HG03175 (cell line): ENCODE measurements around the gene PNMA8C.

ENCODE experiments used
- ATAC-seq: cut with Tn5 transposase; IDR thresholded peaks from one replicate; pipeline ENCODE4 v1.9.1; 2021; ENCODE audit warnings: mild to moderate bottlenecking, moderate library complexity; ENCODE audit not compliant: unreplicated experiment

Gene PNMA8C

DNA sequence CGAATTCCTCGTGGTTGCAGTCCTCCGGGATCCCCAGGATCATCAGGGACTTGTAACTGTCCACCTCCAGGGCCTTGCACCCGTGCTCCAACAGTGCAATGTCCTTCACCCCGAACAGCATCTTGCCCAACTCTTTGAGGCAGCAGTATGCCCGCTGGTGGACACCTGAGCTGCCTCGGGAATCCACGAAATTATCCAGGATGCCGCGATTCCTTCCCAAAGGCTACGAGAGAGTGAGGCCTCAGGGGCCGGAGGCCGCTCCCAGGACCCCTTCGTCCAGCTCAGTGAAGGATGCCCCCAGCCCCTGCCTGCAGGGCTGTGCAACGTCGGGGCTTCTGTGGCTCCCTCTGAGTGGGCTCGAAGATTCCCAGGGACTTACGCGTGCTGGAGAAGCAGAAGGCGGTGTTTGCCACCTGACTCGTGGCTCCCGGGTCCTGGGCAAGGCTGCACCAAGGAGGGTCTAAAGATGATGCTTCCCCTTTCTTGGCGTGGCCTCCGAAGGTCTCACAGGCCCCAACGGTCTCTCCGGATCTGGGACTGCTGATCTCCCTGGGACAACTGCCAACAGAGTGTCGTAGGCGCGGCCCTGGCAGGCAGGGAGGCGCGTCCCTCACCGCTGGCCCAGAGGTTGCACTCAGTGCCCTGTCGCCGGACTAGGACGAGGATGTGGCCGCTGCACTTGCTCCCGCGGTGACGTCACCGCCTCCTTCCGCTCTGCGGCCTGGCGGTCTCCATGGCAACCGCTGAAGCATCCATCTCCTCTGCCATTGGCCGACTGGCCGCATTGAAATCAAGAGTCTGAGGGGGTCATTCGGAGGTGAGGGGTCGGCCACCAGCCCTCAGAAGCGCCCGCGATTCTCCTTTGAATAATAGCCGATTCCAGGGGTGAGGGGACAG, at the start of gene PNMA8C:
Gene PNMA8C (minus strand): TSS at position 698 of the 897 bp plus-strand sequence. CDS start 577 bp downstream, at position 121.
- ATAC-seq: no peak

DNA sequence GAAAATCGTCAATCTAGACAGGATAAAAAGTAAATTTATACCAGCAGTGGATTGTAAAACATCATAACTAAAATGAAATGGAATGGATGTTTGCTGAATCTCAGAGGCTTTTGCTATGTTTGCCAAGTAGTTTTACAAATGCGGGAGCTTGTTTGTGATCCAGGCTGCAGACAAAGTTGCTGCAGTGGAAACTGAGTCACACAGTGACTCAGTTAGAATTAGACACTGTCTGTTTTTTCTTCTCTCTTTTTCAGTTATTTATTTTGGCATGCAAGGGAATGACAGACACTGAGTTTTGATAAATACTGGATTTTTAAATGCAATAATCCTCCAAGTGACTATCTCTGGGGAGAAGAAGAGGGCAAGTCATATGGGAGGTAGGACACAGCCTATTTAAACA, 47.2 kb upstream of the PNMA8C start:
- ATAC-seq: no peak

DNA sequence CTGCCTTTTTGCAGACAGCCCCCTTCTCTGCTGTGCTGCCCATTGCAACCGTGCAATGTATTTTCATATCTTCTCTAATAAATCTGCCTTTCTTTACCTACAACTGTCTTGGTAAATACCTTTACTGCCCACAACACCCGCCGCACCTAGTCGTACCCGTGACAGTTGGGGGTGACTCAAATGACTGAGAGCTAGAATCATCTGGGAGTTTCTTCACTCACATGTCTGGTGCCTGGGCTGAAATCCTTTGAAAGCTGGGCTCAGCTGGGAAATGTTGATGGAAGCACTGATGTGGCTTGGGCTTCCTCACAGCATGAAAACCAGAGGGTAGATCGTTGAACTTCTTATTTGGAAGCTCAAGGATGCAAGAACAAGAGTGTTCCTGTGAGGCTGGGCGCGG, 45.5 kb upstream of the PNMA8C start:
- ATAC-seq: no peak

DNA sequence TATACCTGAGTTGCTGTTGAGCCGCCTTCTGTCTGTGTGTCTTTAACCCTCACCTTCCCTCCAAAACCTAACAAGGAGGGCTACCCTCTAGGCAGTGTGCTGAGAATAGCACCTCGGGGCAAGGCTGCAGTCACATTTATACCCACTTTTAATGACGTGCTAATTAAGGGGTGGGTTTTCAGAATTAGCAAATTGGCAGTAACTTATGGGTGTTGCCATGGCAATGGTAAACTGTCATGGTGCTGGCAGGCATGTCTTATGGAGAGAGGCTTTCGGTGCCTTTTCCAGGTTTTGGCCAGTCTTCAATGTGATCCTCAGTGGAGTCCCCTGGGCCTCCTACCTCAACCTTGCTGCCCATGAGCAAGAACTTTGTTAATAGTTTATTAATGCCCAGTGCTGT, 43.9 kb upstream of the PNMA8C start:
- ATAC-seq: no peak

DNA sequence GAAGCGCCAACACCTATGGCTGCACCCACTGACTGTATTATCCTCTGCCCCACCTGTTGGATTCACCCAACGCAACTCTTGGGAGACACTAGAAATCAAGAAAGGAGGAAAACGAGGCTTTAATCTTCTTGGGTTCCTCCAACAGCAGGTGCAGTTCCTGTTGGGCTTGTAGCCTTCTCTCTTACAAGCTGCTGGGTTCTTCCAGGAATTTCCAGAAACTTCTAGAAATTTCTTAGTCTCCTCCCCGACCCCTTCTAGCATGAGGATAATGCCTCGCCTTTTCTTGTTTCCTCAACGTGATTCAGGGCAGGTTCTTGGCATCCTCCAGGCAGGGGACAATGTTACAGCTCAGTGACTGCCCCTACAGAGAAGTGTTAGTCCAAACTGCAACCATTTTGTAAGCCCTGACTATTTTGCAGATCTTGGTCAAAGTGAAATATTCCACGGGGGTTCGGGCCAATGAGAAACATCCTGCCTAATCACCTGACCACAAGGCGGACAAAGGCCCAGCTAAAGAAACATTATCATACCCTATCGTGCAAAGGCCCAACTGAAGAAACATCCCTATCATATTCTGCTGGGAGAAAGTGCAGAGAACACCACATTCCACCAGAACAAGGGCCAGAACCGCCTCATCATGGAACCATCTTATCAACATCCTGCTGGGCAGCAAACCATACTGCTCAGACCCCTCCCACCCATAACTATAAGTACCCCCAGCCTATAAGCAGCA, 43.2 kb upstream of the PNMA8C start:
- no peak for ATAC-seq

DNA sequence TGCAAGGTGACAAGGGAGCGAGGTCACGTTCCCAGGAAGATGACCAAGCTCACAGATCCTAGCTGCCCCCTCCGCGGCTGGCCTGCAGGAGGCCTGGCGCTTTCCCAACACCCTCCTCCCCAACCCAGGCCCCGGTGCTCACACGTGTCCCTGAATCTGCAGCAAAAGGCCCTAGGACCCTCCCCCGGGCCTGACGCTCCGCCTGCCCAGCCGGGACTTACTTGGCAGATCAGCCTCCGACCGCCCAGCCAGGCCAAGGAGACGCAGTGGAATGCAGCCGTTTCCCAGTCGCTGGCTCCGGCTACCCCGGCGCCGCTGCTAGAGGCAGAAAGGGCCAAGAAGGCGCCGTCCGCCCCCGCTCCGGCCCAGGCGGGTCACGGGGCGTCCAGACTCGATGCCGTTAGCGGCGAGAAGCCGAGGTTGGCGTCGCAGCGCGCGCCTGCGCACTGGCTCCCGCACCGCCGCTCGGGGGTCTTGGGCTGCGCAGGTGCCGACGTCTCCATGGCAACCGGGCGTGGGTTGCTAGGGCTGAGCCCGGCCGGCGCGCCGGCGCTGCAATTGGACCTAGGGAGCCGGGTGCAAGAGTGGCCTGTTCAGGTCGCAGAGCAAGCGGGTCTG, 42.5 kb upstream of the PNMA8C start, which contains the start of gene PNMA8A:
Gene PNMA8A (minus strand): TSS at position 448 of the 618 bp plus-strand sequence. CDS start 528 bp downstream, outside the sequence.
- ATAC-seq: no peak

DNA sequence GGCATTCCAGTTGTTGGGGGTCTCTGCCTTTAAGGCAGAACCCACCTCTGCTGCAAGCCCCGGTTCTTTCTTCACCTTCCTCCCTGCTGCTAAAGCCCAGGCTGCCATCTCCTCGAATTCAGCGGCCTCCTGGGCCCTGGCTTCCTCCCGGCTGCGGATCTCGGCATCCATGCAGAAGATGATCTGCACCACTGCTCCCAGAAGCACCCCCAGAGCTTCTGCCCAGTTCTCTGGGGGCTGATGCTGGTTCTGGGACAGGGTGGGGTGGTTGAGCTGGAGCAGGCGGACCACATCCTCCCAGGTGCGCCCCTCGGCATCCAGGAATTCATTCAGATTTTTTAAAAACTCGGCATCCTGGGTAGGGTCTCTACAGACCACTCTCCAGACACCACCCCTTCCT, 41.6 kb upstream of the PNMA8C start:
- ATAC-seq: no peak

DNA sequence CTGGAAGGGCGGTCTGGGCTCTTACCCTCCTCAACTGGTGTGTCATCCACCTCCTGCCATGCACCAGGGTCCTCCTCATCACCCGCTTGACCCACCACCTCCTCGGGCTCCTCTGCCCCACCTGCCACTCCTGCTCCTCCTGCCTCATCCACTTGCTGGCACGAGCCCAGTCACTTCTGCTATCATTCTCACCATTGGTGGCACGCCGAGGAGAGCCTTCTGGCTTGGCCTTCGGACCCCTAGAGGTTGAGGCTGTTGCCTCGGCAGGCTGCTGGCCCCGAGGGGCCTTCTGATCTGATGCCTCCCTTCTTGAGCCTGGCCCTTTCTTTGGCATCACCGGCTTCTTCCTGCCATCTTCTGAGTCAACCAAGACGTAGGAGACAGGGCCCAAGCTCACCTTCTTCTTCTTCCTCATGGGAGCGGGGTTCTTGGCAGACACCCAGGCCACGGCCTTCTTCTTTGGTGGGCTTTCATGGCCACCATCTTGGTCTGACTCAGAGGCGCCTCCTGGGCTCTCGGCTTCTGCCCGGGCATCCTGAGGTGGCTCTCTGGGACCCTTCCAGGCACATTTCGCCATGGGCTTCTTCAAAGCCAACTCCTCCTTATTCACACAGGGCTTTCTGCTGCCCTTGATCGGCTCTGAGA, 40.9 kb upstream of the PNMA8C start:
- no peak for ATAC-seq

DNA sequence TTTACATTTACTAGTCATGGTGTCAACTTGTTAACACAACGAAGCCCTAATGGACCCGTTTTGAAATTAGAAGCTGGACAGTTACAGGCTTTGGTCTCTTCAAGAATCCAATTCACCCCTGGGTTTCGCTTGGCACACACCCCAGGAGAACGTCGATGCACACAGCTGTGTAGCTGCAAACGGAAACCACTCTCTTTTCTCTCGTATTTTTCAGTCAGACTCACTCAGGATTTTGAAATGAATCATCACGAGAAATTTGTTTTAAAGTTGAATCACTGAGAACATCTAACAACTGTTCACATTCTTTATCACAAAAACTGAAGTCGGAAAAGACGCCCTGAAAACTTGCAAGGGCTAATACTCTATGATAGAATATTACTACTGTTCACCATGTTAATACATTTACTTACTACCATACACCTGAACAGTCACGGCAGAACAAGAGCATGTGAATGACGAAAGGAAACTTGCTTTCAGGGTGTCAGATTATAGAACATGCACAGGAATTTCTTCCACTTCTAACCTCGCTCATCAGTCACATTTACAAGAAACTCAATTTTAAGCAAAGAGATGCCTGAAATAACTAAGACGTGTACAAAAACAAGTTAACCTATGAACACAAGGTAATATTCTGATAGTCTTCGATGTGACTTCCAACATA, 37.9 kb upstream of the PNMA8C start:
- no peak for ATAC-seq

DNA sequence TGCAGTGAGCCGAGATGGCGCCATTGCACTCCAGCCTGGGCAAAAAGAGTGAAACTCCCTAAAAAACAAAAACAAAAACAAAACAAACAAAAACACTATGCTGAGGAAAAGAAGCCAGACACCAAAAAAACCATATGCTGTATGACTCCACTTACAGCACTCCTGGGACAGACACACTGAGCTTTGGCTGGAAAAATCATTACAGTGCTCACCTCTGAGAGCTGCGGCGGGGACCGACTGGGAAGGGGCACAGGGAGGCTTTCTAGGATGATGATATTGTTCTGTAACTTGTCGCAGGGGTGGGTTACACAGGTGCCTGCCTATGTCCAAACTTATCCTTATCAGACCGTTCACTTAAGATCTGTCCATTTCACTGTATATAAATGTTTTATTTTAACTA, 34.8 kb upstream of the PNMA8C start:
- no peak for ATAC-seq

DNA sequence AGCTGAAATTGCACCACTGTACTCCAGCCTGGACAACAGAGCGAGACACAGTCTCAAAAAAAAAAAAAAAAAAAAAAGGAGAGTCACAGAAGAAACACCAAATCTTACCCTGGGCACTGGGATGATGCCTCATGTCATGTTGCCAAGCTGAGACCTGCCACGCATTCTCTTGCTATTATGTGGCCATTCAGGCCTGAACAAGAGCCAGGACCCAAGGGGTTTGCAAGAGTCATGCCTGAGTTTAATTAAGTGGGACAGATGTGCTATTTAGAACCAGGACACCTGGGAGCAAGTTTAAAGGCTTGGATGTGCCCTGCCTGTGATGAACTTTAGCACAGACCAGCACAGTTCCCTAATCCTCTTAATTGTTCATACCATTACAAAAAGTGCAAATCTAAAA, 32.8 kb upstream of the PNMA8C start:
- ATAC-seq: no peak

DNA sequence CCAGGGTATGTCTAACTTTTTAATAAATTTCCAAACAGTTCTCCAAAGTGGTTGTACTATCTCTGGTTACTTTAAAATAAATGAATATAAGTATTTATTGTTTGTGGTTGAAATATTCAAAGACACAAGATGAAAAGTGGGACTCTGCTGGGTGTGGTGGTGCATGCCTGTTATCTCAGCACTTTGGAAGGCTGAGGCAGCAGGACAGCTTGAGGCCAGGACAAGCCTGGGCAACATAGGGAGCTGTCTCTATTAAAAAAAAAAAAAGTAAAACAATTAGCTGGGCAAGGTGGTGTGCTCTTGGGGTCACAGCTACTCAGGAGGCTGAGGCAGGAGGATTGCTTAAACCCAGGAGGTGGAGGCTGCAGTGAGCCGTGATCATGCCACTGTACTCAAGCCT, 32.2 kb upstream of the PNMA8C start:
- ATAC-seq: no peak

DNA sequence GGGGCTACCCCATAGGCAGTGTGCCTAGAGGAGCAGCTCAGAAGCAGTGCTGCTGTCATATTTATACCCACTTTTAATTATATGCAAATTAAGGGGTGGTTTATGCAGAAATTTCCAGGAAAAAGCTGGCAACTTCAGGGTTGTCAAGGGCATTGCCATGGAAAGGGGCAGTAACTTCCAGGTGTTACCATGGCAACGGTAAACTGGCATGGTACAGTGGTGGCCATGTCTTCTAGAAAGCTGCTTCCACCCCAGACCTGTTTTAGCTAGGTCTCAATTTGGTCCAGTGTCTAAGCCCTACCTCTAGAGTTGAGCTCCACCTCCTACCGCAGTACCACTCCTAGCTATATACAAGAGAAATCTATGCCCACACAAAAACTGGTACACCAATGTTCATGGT, 31.3 kb upstream of the PNMA8C start:
- ATAC-seq: no peak

DNA sequence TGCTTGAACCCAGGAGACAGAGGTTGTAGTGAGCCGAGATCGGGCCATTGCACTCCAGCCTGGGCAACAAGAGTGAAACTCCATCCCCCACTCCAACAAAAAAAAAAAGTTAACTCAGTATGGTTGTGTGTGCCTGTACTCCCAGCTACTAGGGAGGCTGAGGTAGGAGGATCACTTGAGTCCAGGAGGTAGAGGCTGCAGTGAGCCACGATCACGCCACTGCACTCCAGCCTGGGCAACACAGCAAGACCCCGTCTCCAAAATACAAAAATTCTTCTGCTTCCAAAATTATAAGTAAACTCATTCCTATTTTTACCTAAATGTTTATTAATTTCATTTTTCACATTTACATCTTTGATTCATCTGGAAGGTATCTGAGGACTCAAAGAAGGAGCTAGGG, 28.2 kb upstream of the PNMA8C start:
- ATAC-seq: no peak

DNA sequence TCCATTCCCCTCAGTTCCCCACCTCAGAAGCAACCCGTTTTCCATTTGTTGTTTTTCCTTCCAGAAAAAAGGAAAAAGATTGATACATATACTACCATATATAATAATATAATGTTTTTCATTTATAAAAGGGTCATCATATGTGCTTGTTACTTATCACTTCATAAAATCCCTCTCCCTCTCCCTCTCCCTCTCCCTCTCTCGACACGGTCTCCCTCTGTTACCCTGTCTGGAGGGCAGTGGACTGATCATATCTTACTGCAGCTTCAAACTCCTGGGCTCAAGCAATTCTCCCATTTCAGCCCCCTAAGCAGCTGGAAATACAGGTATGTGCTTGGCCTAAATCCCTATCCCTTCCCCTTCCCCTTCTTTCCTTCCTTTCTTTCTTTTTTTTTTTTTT, 25.5 kb upstream of the PNMA8C start:
- ATAC-seq: no peak

DNA sequence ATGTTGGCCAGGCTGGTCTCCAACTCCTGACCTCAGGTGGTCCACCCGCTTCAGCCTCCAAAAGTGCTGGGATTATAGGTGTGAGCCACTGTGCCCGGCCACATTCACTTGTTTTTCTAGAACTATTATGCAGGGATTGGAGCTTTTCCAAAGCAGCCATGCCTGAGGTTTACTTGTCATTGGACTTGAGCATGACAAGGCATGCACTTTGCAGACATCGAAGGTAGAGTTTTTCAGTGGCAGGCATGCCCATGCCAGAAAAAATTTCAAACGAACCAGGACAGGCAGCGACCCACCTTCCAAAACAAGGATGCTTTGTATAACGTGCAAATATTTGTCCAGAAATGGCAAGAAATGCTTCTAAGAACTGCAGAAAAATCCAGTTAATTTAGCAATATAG, 24.9 kb upstream of the PNMA8C start:
- no peak for ATAC-seq

DNA sequence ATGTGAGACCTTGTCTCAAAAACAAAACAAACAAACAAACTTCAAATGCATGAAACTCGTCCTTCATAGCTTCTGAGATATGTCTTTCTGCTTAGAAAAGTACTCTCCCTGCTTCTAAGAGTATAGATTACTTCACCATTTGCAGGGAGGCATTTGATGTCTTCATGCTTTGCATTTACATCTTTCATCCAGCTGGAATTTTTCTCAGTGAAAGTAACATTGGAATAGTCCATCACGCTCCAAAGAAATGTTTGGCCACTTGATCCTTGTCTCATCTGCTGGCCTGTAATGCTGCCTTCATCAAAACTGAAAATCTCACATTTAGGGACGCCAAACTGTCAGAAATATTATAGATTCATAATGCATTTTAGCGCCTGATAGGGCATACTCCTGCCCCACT, 23.4 kb upstream of the PNMA8C start:
- ATAC-seq: no peak

DNA sequence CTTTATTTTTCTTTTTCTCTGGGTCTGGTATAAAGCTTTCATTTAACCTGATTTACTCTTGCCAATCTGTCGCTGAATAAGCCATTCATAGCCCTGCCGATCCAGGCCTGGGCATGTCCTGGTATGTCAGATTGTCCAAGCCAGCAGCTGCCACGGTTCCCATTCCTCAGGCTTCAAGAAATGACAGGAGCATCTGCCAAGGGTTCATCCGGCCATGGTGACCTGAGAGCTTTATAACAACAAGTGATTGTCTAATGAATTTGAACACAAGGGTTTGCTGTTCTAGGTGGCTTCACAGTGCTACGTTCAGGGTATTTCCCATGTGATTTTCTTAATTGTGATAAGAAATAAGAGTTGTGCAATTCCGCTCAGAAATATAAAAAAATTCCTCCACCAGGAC, 22.6 kb upstream of the PNMA8C start:
- no peak for ATAC-seq

DNA sequence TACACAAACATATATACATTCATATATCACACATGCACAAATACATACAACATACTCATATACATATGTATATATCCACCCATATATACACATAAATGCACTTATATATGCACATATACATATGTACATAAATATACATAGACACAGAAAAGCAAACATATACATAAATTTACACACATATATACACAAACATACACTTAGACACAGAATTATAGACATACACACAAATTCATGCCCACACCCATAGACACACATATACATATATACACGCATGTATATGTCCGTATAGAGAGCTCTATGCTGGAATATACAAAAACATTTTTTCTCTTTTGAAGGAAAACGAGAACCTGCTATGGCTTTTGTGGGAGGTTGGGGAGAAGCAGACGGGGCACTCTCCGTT, 22.0 kb upstream of the PNMA8C start:
- no peak for ATAC-seq

DNA sequence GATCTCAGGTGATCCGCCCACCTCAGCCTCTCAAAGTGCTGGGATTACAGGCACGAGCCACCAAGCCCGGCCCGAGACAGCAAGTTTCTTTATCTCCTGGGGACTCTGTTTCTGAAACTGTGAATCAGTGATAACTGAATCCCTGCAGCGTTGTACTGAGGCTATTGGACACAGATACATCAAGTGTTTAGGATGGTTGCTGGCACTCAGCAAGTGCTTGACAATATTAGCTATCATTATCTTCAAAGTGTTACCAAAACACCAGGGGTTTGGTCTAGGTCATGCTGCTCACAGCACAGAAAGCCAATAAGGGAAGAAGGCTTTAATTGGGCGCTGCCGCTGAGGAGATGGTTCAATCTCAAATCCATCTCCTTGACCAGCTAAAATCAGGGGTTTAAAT, 20.5 kb upstream of the PNMA8C start:
- no peak for ATAC-seq

DNA sequence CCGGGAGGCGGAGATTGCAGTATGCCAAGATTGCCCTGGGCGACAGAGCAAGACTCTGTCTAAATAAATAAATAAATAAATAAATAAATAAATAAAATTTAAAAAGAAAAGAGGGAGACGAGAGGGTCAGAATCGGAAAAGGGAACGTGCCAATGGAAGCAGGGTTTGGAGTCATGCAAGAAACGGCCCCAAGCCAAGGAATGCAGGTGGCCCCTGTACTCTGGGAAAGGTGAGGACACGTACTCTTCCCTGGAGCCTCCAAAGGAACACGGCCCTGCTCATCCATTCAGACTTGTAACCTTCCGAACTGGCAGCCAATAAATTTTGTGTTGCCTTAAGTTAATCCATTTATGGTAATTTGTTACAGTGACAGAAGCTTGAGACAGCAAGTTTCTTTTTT, 19.9 kb upstream of the PNMA8C start:
- ATAC-seq: no peak
